ENCODE data around the gene CXorf66.
"Not testable (repeated sequence)": the region's sequence is repeated elsewhere in the genome, so short reads cannot be mapped to it uniquely, and the experiment has no call there.

Gene CXorf66

DNA sequence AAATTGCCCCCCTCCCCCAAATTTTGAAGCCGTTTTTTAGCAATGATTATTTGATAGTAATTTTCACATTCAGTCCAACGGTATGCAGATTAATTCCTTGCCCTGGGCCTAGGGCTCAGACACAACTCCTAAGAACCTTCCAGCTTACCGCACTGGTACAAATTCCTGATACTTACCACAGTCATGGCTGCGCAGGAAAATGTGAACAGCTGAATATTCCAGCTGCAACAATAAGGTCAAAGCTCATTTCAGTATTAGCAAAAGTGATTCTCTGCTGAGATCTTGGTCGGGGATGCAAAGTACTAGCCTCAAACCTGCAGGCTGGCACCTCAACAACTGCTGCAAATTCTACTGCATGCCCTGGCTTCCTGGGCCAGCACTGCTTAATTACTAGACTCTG, 35.4 kb downstream of the CXorf66 start:
- DNase-seq (ENCODE audit: low spot score): no peak

DNA sequence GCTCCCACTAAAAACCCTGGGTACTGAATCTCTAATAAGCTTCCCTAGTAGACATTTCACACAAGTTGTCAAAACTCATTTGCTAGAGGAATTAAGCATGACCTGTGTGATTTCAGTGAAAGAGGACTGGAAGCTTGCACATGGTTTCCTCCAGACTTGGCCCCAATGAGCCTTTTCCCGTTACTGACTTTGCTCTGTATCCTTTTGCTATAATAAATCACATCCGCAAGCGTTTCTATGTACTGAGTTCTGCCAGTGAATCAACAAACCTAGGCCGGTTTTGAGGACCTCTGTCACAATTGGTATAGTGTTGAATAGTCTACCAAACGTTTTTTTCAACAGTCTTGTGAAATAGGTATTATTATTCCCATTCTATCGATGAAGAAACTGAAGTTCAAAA, 40.6 kb downstream of the CXorf66 start:
- DNase-seq (ENCODE audit: low spot score): no peak

DNA sequence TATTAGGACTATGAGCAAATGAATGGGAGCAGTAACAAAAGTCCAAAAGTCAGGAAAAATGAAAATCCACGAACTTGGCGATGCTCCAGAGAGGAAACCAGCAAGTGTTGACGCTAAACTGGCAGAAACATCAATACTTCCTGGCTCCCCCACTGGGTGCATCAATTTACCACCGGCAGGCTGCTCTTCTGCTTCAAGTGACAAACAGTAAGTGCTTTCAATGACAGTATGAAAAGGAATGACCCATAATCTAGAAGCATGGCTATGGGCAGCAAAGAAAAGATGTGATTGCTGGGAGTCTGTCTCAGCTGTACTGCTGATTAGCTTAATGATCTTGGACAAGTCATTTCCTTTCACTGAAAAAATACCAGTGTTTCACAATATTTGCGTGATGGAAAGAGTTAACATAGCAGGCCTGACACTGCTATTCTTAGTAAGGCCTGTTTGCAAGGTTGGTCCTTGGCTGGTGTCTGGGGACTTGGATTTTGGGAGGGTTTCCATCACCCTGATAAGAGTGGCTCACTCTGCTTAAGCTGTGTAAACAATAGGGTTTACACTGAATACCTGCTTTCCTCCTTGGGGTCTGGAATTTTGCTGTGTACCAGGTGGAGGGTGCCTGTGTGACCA, 41.1 kb downstream of the CXorf66 start:
- DNase-seq (ENCODE audit: low spot score): no peak

DNA sequence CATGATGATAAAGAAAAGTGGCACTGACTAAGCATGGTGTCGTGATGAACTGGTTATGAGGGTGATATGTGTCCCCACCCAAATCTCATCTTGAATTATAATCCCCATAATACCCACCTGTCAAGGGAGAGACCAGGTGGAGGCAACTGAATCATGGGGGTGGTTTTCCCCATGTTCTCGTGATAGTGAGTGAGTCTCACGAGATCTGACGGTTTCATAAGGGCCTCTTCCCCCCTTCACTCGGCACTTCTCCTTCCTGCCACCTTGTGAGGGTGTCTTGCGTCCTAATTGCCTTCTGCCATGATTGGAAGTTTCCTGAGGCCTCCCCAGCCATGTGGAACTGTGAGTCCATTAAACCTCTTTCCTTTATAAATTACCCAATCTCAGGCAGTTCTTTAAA, 44.2 kb downstream of the CXorf66 start:
- not testable (repeated sequence) for DNase-seq (ENCODE audit: low spot score)

DNA sequence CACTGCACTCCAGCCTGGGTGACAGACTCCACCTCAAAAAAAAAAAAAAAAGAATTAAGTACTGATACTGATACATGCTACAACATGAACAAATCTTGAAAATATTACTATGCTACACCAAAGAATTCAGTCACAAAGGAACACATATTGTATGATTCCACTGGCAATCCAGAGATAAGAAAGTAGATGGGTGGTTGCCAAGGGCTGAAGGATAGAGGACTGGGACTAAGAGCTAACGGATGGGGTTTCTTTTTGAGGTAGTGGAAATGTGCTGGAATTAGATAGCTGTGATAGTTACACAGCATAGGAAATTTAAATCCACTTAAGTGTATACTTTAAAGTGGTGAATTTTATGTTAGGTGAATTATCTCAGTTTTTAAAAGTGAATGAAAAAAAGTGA, 45.0 kb downstream of the CXorf66 start:
- no peak for DNase-seq (ENCODE audit: low spot score)

DNA sequence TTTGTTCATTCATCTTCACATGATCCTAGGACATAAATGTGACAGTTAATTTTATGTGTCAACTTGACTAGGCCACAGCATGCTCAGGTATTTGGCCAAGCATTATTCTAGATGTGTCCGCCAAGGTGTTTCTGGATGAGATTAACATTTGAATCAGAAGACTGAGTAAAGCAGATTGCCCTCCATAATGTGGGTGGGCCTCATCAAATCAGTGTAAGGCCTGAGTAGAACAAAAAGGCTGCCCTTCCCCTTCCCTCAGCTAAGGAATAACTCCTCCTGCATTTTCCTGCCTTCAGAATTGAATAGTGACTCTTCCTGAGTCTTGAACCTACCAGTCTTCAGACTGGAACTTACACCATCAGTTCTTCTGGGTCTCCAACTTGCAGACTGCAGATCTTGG, 50.9 kb downstream of the CXorf66 start:
- DNase-seq (ENCODE audit: low spot score): no peak

DNA sequence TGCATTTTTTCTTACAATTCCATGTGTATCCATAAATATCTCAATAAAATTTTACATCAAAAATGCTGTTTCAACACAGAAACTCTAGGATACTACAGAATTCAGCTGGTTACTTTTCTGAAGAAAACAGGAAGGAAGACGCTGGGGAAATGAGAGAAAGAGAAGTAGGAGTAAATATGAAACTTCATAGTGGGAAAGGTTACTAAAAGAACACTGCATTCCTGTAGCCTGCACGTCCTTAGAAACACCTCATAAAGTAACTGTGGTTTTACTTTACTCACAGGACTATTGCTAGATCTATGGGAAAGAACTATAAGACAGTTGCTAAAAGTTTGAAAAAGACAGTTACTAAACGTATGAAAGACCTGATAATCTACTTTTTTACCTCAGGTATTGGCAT, 55.6 kb downstream of the CXorf66 start:
- DNase-seq (ENCODE audit: low spot score): no peak

DNA sequence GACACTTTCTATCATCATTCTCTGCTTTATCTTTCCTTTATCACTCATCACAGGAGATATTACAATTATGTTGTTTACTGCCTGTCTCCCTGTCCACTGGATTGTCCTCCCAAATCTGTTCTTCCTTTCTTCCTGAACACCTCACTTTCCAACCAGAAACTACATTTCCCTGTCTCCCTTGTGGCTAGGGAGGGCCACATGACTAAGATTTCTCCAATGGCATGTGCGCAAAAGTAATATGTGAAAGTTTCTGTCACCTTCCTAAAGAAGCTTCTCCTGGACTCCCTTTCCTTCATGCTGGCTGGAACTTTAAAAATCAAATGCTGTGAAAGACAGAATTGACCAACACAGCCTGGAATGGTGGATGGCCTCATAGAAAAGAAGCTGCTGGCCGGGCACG, 58.2 kb downstream of the CXorf66 start:
- no peak for DNase-seq (ENCODE audit: low spot score)

DNA sequence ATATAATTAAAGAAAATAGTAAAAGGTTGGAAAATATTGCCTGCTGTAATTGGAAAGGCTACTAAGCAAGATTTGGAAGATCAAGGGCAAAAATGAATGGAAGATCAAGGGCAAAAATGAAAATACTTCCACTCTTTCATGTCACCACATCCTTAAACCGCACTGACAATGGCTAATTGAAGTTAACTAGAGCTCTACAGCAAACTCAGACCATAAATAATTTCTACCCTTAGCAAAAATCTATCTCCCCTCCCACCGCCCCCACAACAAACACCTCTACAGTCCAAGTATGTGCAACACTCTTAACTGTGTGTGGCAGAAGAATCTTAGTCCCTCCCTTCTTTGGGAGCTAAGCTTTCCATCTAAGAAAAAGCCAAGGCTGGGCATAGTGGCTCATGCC, 59.6 kb downstream of the CXorf66 start:
- DNase-seq (ENCODE audit: low spot score): no peak

Data from hepatic stellate cell (primary cell).